Ectodermal cell (in vitro differentiated cells): ENCODE measurements around the gene CCDC3.

ENCODE experiments used
- H3K27ac ChIP-seq: 2 replicates; pipeline ENCODE4 v1.7.0; 2013; ENCODE audit warnings: mild to moderate bottlenecking, low read depth, low read length; ENCODE audit not compliant: insufficient read depth, poor library complexity, severe bottlenecking
- H3K27me3 ChIP-seq: 2 replicates; pipeline ENCODE4 v1.7.0; 2013; ENCODE audit warnings: mild to moderate bottlenecking, low read length; ENCODE audit not compliant: insufficient read depth, control insufficient read depth, poor library complexity, severe bottlenecking
- H3K36me3 ChIP-seq: one replicate; pipeline ENCODE4 v1.7.0; 2013; ENCODE audit warnings: low read length; ENCODE audit not compliant: control insufficient read depth, insufficient read depth
- H3K4me1 ChIP-seq: one replicate; pipeline ENCODE4 v1.7.0; 2013; ENCODE audit warnings: low read length; ENCODE audit not compliant: control insufficient read depth, insufficient read depth
- H3K4me3 ChIP-seq: 2 replicates; pipeline ENCODE4 v1.7.0; 2013; ENCODE audit warnings: low read depth, low read length, control low read depth; ENCODE audit not compliant: insufficient read depth
- H3K9me3 ChIP-seq: 2 replicates; pipeline ENCODE4 v1.7.0; 2013; ENCODE audit warnings: mild to moderate bottlenecking, low read length, moderate library complexity; ENCODE audit not compliant: control insufficient read depth
- WGBS, 2 experiments: methylation state at CpG; one replicate each; pipeline ENCODE4 v1.1.7; 2013; ENCODE audit warnings: missing lambda C conversion rate in 2 of 2; 5-methylcytosine and 5-hydroxymethylcytosine counted together

CCDC3 gene

DNA sequence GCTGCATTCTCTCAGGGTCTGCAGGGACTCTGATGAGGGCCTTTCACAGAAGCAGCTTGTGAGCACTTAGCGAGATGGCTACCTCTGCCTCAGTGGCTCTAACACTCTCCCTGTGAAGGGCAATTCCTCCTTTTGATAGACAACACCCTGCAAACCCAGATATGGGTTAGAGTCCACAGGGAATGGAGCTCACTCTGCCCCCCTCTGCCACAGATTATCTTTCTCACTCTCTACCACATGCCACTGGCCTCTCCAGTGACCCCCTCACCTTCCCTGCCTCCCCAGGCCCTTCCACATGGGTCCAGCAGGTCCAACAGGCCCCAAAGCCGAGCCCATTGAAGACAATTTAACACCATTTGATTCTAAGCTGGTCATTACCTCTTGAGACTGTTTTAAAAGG, 72.1 kb downstream of the CCDC3 start:
- 93 to 96% methylated on average over 2 of the region's 2 CpGs for WGBS, 2 experiments
- no peaks in the 10 kb centered on the region for H3K27me3 ChIP-seq

DNA sequence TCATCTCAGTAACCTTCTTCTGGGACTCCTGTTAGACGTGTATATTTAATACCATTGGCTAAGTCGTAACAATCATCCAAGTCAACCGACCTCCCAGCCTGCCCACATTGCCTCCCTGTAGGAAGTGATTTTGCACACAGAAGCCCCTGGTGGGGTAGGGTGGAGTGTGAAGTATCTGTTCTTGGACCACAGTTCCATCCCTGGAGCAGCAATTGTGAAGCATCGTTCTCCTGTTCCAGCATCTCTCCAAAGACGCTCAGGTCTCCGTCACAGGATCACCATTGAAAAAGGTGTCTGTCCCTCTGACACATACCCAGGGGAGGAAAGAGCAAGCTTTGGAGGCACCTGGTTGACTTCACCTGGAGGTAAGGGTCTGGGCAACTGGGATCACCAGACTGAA, 72.9 kb downstream of the CCDC3 start:
- WGBS, 2 experiments = 94 to 96% methylated on average over 6 of the region's 6 CpGs

More for the DNA sequence above, 72.1 kb downstream of the CCDC3 start:
- H3K4me1 ChIP-seq = no peaks in the 10 kb centered on the region
- no peaks in the 10 kb centered on the region for H3K36me3 ChIP-seq
- H3K4me3 ChIP-seq = no peak overlapping the region
- H3K9me3 ChIP-seq = no peaks in the 10 kb centered on the region
- no peak overlapping the region for H3K27ac ChIP-seq

DNA sequence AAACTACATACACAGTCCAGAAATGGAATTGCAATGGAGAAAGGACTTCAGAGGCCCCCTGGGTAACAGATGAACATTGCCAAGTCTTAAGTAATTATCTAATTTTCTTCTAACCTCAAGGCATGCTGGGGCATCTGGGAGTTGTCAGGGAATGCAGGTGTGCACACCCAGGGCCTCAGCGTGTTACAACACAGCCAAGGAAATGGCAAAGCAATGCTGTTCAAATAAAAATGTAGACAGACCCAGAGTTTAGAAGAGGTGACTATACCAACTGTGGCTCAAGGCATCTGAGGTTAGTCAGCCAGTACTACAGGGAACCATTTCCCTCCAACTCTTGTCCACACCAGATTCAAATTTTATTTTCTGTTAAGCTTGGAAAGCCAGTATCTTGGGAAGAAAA, 73.6 kb downstream of the CCDC3 start:
- Histone ChIP-seq H3K4me3 (no peak overlapping the region), H3K27ac (no peak overlapping the region), H3K36me3 (no peaks in the 10 kb centered on the region), H3K4me1 (no peaks in the 10 kb centered on the region), H3K9me3 (no peaks in the 10 kb centered on the region), H3K27me3 (no peaks in the 10 kb centered on the region)
- WGBS, 2 experiments = 86 to 93% methylated on average over 1 of the region's 1 CpG

More for the DNA sequence above, 72.9 kb downstream of the CCDC3 start:
- Histone ChIP-seq H3K4me1 (no peaks in the 10 kb centered on the region), H3K27ac (no peak overlapping the region), H3K4me3 (no peak overlapping the region), H3K36me3 (no peaks in the 10 kb centered on the region), H3K9me3 (no peaks in the 10 kb centered on the region), H3K27me3 (no peaks in the 10 kb centered on the region)

DNA sequence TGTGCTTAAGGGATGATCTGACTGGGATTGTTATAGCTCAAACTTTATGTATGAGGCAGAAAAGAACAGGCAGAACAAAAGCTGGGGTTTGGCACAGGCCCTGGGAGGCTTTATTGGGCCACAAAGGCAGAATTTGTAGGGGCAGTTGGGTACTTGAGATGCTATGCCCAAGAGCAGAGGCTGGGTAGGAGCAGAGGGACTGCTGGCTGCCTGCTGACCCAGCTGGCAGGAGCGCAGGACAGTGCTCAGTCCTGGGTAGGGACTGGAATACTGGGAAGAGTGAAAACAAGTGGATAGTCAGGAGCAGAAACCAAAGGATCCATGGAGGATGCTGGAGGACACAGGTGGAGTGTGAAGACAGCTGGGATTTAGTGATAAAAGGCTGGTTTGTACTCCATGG, 75.7 kb downstream of the CCDC3 start:
- WGBS, 2 experiments = 95% methylated on average over 1 of the region's 1 CpG
- no peaks in the 10 kb centered on the region for H3K27me3 ChIP-seq
- no peaks in the 10 kb centered on the region for H3K9me3 ChIP-seq
- H3K4me3 ChIP-seq = no peak overlapping the region
- H3K27ac ChIP-seq = no peak overlapping the region
- H3K36me3 ChIP-seq = no peaks in the 10 kb centered on the region
- no peaks in the 10 kb centered on the region for H3K4me1 ChIP-seq

DNA sequence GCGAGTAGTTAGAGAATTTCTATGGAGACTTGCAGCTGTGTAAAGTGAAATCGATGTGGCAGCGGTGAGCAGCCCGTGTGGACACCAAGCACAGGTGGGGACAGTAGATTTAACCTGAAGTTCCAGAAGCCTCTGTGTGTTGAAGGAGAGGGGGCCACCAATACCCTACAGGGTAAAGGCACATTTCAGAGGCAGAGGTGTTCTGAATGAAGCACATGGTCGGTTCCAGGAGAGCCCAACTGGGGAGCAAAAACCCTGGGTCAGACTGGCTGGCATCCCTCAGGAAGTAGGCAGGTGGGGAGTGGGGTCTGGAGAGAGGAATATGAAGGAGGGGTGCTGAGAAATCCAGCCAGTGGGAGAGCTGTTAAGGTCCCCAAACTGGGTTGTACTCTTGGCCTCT, 76.6 kb downstream of the CCDC3 start:
- WGBS, 2 experiments = 89 to 94% methylated on average over 5 of the region's 5 CpGs
- no peak overlapping the region for H3K27ac ChIP-seq
- H3K27me3 ChIP-seq = no peaks in the 10 kb centered on the region
- H3K4me3 ChIP-seq = no peak overlapping the region
- H3K4me1 ChIP-seq = no peaks in the 10 kb centered on the region
- no peaks in the 10 kb centered on the region for H3K9me3 ChIP-seq
- H3K36me3 ChIP-seq = no peaks in the 10 kb centered on the region

DNA sequence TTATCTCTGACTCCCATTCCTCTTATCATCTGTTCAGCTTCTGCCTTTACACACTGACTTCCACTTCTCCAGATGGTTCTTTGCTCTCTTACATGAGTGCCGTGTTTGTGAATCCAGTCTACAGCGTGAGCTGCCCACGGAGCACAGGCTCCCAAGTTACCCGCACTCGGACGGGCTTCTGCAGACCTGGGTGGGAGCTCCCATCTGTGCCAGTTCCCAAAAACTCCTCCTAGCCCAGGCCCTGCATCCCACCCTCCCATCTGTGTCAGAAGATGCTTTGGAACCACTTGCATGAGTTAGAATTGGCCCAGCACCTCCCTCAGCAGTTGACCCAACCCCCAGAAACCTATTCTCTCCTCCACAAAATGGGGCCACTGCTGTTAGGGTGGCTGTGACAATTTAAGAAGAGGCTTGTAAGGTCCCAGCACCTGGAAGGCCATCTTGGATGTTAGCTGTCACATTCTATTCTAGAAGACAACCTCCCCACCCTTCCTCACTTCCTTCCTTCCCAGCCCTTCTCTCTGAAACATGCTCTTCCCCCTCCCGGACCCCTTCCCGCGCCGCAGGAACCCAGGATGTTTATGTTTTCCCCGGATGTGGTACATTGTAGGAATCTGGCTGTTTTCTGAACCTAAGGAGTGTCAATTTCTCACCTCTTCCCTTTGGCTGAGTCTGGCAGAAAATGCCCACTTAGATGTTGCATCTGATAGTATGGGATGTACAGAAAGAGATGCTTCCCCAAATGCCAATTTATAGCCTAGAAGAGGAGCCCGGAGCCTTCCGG, 79.2 kb downstream of the CCDC3 start:
- Histone ChIP-seq H3K4me3 (no peak overlapping the region), H3K36me3 (no peaks in the 10 kb centered on the region), H3K4me1 (no peaks in the 10 kb centered on the region), H3K27ac (no peak overlapping the region), H3K27me3 (no peaks in the 10 kb centered on the region), H3K9me3 (no peaks in the 10 kb centered on the region)
- WGBS, 2 experiments = 77 to 86% methylated on average over 10 to 13 of the region's 13 CpGs

DNA sequence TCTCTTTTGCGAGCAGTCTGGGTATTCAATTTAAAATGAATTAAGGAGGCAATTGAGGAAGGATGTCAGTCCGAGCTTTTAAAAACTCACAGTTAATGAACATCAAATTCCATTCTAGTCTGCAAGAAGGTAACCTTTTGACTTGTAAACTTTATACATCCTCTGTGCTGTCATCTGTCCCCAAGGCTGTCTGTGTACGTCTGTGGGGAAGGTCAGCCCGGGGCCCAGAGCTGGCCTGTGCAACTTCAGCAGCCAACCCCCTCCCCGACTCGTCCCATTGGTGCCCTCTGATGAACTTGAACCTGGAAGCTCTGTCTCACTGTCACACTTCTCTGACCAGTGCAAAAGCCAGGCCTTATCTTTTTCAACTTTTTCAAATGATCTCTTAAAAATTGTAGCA, 80.3 kb downstream of the CCDC3 start:
- Histone ChIP-seq H3K27ac (no peak overlapping the region), H3K27me3 (no peaks in the 10 kb centered on the region), H3K9me3 (no peaks in the 10 kb centered on the region), H3K36me3 (no peaks in the 10 kb centered on the region), H3K4me1 (no peaks in the 10 kb centered on the region), H3K4me3 (no peak overlapping the region)
- 93 to 97% methylated on average over 5 to 6 of the region's 6 CpGs for WGBS, 2 experiments

DNA sequence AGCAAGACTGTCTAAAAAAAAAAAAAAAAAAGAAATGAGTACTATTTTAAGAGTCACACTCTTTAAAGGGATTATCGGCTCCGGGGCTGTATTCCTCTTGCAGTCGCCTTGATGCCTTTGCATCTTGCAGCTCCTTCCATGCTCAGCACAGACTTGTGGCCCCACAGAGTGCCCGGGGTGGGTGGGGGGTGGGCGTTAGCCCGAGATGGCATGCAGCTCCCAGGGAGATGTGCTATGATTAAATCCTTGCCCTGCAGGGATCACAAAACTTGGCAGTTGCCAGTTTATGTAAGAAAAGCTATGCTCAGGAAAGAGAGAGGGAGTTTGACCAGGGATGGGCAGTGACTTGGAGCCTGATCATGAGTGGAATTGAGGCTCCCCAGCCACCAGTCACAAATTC, 81.9 kb downstream of the CCDC3 start:
- H3K4me1 ChIP-seq = no peaks in the 10 kb centered on the region
- 91 to 92% methylated on average over 6 of the region's 6 CpGs for WGBS, 2 experiments

DNA sequence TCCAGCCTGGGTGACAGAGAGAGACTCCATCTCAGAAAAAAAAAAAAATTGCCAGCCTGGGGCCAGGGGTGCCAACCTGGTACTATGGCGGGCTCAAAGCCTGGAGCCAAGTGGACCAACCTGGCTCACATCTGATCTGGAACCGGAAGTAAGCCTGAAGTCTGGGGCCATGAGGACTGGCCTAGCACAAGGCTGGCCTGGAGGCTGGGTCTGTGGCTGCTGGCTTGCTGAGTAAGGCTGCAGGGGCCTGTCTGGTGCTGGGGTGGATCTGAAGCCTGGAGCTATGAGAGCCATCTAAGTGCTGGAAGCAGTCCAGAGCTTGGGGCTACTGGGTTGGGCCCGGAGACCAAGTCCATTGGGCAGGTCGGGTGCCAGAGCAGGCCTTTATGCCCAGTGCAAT, 84.9 kb downstream of the CCDC3 start:
- no peak overlapping the region for H3K4me3 ChIP-seq
- WGBS, 2 experiments = 93 to 94% methylated on average over 4 of the region's 4 CpGs
- H3K27me3 ChIP-seq = no peaks in the 10 kb centered on the region
- H3K36me3 ChIP-seq = no peaks in the 10 kb centered on the region
- H3K27ac ChIP-seq = no peak overlapping the region
- no peaks in the 10 kb centered on the region for H3K9me3 ChIP-seq
- no peaks in the 10 kb centered on the region for H3K4me1 ChIP-seq

More for the DNA sequence above, 81.9 kb downstream of the CCDC3 start:
- H3K9me3 ChIP-seq = no peaks in the 10 kb centered on the region
- no peak overlapping the region for H3K27ac ChIP-seq
- no peak overlapping the region for H3K4me3 ChIP-seq
- no peaks in the 10 kb centered on the region for H3K36me3 ChIP-seq
- H3K27me3 ChIP-seq = no peaks in the 10 kb centered on the region

DNA sequence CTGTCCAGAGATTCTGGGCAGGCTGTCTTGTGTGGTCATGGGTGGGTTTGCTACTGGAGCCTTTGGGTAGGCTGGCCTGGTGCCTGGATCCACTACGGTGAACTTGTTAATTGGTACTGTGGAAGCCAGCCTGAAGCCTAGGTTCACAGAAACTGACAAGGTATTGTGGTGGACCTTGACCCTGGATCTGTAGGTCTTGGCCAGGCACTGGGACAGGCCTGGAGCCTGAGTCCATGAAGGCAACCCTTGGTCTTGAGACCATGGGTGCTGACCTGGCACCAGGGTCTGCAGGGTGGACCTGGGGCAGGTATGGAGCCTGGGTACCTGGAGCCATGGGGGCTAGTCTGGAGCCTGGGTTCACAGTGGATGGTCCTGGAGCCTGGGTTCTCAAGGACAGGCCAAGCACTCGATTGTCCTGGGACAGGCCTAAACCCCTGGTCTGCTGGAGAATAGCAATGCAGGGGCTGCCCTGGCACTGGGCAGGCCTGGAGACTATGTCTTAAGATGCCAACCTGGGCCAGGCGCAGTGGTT, 85.8 kb downstream of the CCDC3 start:
- H3K4me1 ChIP-seq = no peaks in the 10 kb centered on the region
- H3K36me3 ChIP-seq = no peaks in the 10 kb centered on the region
- WGBS, 2 experiments = 93 to 95% methylated on average over 3 of the region's 3 CpGs
- no peak overlapping the region for H3K4me3 ChIP-seq
- no peaks in the 10 kb centered on the region for H3K27me3 ChIP-seq
- H3K27ac ChIP-seq = no peak overlapping the region
- H3K9me3 ChIP-seq = no peaks in the 10 kb centered on the region
